HUDEP-2 (cell line): ENCODE data around the gene DLX4.
A peak's percentile ranks its signal among the peaks of the same experiment; 100 is the strongest.

Source experiments
- DNase-seq, 76 experiments: peaks; one replicate each; lab custom pipeline; 2025; ENCODE audit not compliant: unreplicated experiment in 76 of 76; lab: John Stamatoyannopoulos, UW

The DLX4 gene

GRCh38 chr17:49967621-49968404 lies 1.2 kb upstream of the DLX4 start:
- no peak for DNase-seq

GRCh38 chr17:49968405-49969133 lies 421 bp upstream of the DLX4 start:
- DNase-seq: peak in 23 of 76 experiments; percentile 1 to 52 (median 18)

- DNase-seq: no peak
These were observed 902 bp downstream of the DLX4 start for GRCh38 chr17:49969795-49970389.

- DNase-seq: no peak
These were observed 1.5 kb downstream of the DLX4 start for GRCh38 chr17:49970498-49970897.

- no peak for DNase-seq
These were observed 2.3 kb downstream of the DLX4 start for GRCh38 chr17:49971199-49971847.

GRCh38 chr17:49971848-49972485 lies 3.0 kb downstream of the DLX4 start:
- DNase-seq: peak in 3 of 76 experiments; percentile 12 to 43 (median 24)

- no peak for DNase-seq
These were observed 3.7 kb downstream of the DLX4 start for GRCh38 chr17:49972486-49973270.

- DNase-seq: no peak
These were observed 4.3 kb downstream of the DLX4 start for GRCh38 chr17:49973271-49973615.

GRCh38 chr17:49975531-49975930 lies 6.5 kb downstream of the DLX4 start:
- no peak for DNase-seq

- DNase-seq: no peak
These were observed 7.3 kb downstream of the DLX4 start for GRCh38 chr17:49976163-49976827.

- no peak for DNase-seq
These were observed 7.8 kb downstream of the DLX4 start for GRCh38 chr17:49976828-49977202.

GRCh38 chr17:49977463-49978389 lies 8.7 kb downstream of the DLX4 start:
- DNase-seq: no peak

- DNase-seq: no peak
These were observed 9.5 kb downstream of the DLX4 start for GRCh38 chr17:49978501-49978900.

- no peak for DNase-seq
These were observed 10.9 kb downstream of the DLX4 start for GRCh38 chr17:49979748-49980479.

GRCh38 chr17:49980703-49981197 lies 11.8 kb downstream of the DLX4 start:
- no peak for DNase-seq

- no peak for DNase-seq
These were observed 15.3 kb downstream of the DLX4 start for GRCh38 chr17:49984283-49984682.

- DNase-seq: no peak
These were observed 15.8 kb downstream of the DLX4 start for GRCh38 chr17:49984776-49985175.
